MM.1S (cell line): ENCODE data around the gene MYCT1.
"Not testable (repeated sequence)": the region's sequence is repeated elsewhere in the genome, so short reads cannot be mapped to it uniquely, and the experiment has no call there.

Experiments used
- DNase-seq: peaks from one replicate; pipeline ENCODE4 v3.0.0-alpha.2; 2015
- H2AFZ ChIP-seq: fragments of 300-600 bp; sonication (generic); 2 replicates; pipeline ENCODE4 v1.6.0; 2016; ENCODE audit warnings: antibody characterized with exemption, low read length
- H3F3A ChIP-seq: fragments of 300-600 bp; sonication (generic); 2 replicates; pipeline ENCODE4 v1.6.1; 2016; ENCODE audit warnings: mild to moderate bottlenecking, antibody characterized with exemption, low read length, moderate library complexity, mixed read lengths; ENCODE audit not compliant: insufficient read depth
- H3K27ac ChIP-seq: fragments of 300-600 bp; sonication (generic); 2 replicates; pipeline ENCODE4 v1.5.1; 2016; ENCODE audit warnings: mild to moderate bottlenecking, low read length
- H3K27me3 ChIP-seq: fragments of 300-600 bp; sonication (generic); replicated peaks from 2 replicates; pipeline ENCODE4 v1.6.0; 2016; ENCODE audit warnings: low read length; ENCODE audit not compliant: insufficient read depth
- H3K36me3 ChIP-seq: fragments of 300-600 bp; sonication (generic); replicated peaks from 2 replicates; pipeline ENCODE4 v1.6.1; 2016; ENCODE audit warnings: mild to moderate bottlenecking, low read length, mixed read lengths; ENCODE audit not compliant: insufficient read depth
- H3K4me1 ChIP-seq: fragments of 300-600 bp; sonication (generic); 2 replicates; pipeline ENCODE4 v1.6.1; 2016; ENCODE audit warnings: low read length, mixed read lengths
- H3K4me2 ChIP-seq: fragments of 300-600 bp; sonication (generic); 2 replicates; pipeline ENCODE4 v1.6.0; 2016; ENCODE audit warnings: low read depth, low read length
- H3K4me3 ChIP-seq: fragments of 300-600 bp; sonication (generic); 2 replicates; pipeline ENCODE4 v1.5.1; 2016; ENCODE audit warnings: low read length, mixed read lengths
- H3K79me2 ChIP-seq: fragments of 300-600 bp; sonication (generic); 2 replicates; pipeline ENCODE4 v1.6.1; 2016; ENCODE audit warnings: mixed run types, low read length, mixed read lengths
- H3K9ac ChIP-seq: fragments of 300-600 bp; sonication (generic); 2 replicates; pipeline ENCODE4 v1.6.1; 2016; ENCODE audit warnings: low read length, mixed read lengths
- H3K9me2 ChIP-seq: fragments of 300-600 bp; sonication (generic); replicated peaks from 2 replicates; pipeline ENCODE4 v1.6.1; 2016; ENCODE audit warnings: mild to moderate bottlenecking, low read length, mixed read lengths; ENCODE audit not compliant: insufficient read depth
- H3K9me3 ChIP-seq: fragments of 300-600 bp; sonication (generic); replicated peaks from 2 replicates; pipeline ENCODE4 v1.6.1; 2016; ENCODE audit warnings: mild to moderate bottlenecking, low read length, mixed read lengths; ENCODE audit not compliant: insufficient read depth
- H4K20me1 ChIP-seq: fragments of 300-600 bp; sonication (generic); 2 replicates; pipeline ENCODE4 v1.6.1; 2016; ENCODE audit warnings: mild to moderate bottlenecking, low read length, moderate library complexity, mixed read lengths; ENCODE audit not compliant: insufficient read depth
- CTCF ChIP-seq: fragments of 300-600 bp; sonication (generic); IDR thresholded peaks from 2 replicates; pipeline ENCODE4 v1.5.1; 2016; ENCODE audit warnings: antibody characterized with exemption, low read length, mixed read lengths
- EZH2 ChIP-seq: fragments of 300-600 bp; sonication (generic); optimal IDR thresholded peaks from 2 replicates; pipeline ENCODE3; 2017; ENCODE audit warnings: low read depth, mild to moderate bottlenecking, antibody characterized with exemption, low read length, mixed read lengths
- EZH2phosphoT487 ChIP-seq: fragments of 300-600 bp; sonication (generic); IDR thresholded peaks from 2 replicates; pipeline ENCODE4 v1.6.1; 2018; ENCODE audit warnings: antibody characterized with exemption, low read length

Gene MYCT1

GRCh38 chr6:152680151-152680550, 17.5 kb upstream of the MYCT1 start:
- no peaks in the 10 kb centered on the region for H3K9me3 ChIP-seq
- H3K4me3 ChIP-seq: no peak overlapping the region
- H3F3A ChIP-seq: no peaks in the 10 kb centered on the region
- H4K20me1 ChIP-seq: no peaks in the 10 kb centered on the region
- H3K9ac ChIP-seq: no peak overlapping the region
- H3K27ac ChIP-seq: no peak overlapping the region
- TF ChIP-seq EZH2phosphoT487: no peak
- TF ChIP-seq EZH2: no peak
- no peak for TF ChIP-seq CTCF
- no peaks in the 10 kb centered on the region for H3K27me3 ChIP-seq
- no peak overlapping the region for H2AFZ ChIP-seq
- no peaks in the 10 kb centered on the region for H3K79me2 ChIP-seq
- DNase-seq: no peak
- H3K4me2 ChIP-seq: no peak overlapping the region
- no peaks in the 10 kb centered on the region for H3K9me2 ChIP-seq
- H3K36me3 ChIP-seq: no peaks in the 10 kb centered on the region
- H3K4me1 ChIP-seq: no peaks in the 10 kb centered on the region

DNA sequence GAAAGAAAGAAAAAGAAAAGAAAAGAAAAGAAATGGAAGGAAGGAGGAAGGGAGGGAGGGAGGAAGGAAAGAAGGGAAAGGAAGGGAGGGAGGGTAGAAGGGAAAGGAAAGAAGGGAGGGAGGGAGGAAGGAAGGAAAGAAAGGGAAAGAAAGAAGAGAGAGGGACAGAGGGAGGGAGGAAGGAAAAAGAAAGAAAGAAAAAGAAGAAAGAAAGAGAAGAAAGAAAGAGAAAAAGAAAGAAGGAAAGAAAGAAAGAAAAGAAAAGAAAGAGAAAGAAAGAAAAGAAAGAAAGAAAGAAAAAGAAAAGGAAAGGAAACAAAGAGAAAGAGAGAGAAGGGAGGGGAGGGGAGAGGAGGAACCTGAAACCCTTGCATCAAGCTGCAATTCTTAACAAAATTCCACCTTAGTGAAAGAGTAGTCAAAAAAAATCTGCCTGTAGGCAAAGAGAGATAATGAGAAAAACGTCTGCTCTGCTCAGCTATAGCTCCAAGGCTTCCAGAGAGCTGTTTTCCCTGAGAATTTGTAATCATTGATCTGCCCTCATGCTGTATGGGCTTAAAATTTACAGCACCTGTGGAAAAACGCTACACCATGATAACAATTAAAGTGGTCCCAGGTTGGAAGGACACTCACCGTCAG, 16.7 kb upstream of the MYCT1 start:
- no peak overlapping the region for H2AFZ ChIP-seq
- H3K4me2 ChIP-seq: no peak overlapping the region
- H3K27me3 ChIP-seq: no peaks in the 10 kb centered on the region
- no peaks in the 10 kb centered on the region for H3K4me1 ChIP-seq
- H4K20me1 ChIP-seq: no peaks in the 10 kb centered on the region
- no peak for DNase-seq
- H3K9me2 ChIP-seq: no peaks in the 10 kb centered on the region
- H3K9me3 ChIP-seq: no peaks in the 10 kb centered on the region
- H3K36me3 ChIP-seq: no peaks in the 10 kb centered on the region
- no peak overlapping the region for H3K4me3 ChIP-seq
- H3K27ac ChIP-seq: no peak overlapping the region
- H3F3A ChIP-seq: no peaks in the 10 kb centered on the region
- H3K79me2 ChIP-seq: no peaks in the 10 kb centered on the region
- no peak overlapping the region for H3K9ac ChIP-seq
- TF ChIP-seq EZH2: no peak
- no peak for TF ChIP-seq CTCF
- no peak for TF ChIP-seq EZH2phosphoT487

DNA sequence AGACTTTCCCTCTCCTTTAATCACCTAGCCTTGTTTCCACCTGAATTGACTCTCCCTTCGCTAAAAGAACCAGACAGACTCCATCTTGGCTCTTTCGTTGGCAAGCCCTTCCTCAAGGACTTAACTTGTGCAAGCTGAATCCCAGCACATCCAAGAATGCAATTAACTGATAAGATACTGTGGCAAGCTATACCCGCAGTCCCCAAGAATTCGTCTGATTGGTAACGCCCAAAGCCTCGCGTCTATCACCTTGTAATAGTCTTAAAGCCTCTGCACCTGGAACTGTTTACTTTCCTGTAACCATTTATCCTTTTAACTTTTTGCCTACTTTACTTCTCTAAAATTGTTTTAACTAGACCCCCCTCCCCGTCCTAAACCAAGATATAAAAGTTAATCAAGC, 15.6 kb upstream of the MYCT1 start:
- Histone ChIP-seq H3K9me2 (no peaks in the 10 kb centered on the region), H3K4me1 (no peaks in the 10 kb centered on the region), H3K79me2 (no peaks in the 10 kb centered on the region), H3K4me3 (no peak overlapping the region), H3K9ac (no peak overlapping the region), H3K4me2 (no peak overlapping the region), H3K27me3 (no peaks in the 10 kb centered on the region), H3K27ac (no peak overlapping the region), H3K9me3 (no peaks in the 10 kb centered on the region), H3F3A (no peaks in the 10 kb centered on the region), H3K36me3 (no peaks in the 10 kb centered on the region), H2AFZ (no peak overlapping the region), H4K20me1 (no peaks in the 10 kb centered on the region)
- no peak for TF ChIP-seq CTCF
- TF ChIP-seq EZH2: no peak
- DNase-seq: no peak

DNA sequence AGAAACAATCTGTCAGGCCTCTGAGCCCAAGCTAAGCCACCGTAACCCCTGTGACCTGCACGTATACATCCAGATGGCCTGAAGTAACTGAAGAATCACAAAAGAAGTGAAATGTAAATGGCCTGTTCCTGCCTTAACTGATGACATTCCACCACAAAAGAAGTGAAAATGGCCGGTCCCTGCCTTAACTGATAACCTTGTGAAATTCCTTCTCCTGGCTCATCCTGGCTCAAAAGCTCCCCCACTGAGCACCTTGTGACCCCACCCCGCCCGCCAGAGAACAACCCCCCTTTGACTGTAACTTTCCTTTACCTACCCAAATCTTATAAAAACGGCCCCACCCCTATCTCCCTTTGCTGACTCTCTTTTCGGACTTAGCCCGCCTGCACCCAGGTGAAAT, 14.8 kb upstream of the MYCT1 start:
- H3K9ac ChIP-seq: not testable (repeated sequence)

More for the DNA sequence above, 14.8 kb upstream of the MYCT1 start:
- not testable (repeated sequence) for H2AFZ ChIP-seq, H3F3A ChIP-seq, H3K9me2 ChIP-seq, H3K4me1 ChIP-seq, H3K27me3 ChIP-seq, H4K20me1 ChIP-seq, H3K4me2 ChIP-seq, DNase-seq, H3K79me2 ChIP-seq, H3K4me3 ChIP-seq, H3K36me3 ChIP-seq, H3K9me3 ChIP-seq, H3K27ac ChIP-seq
